Prostate gland (tissue), 2 donors: ENCODE measurements around the gene ANXA9. TPM values are rescaled to one million over a fixed set of nuclear protein-coding genes. Genes with fewer than 3 reads are reported as not detected.

Experiments used
- DNase-seq: peaks from one replicate; pipeline ENCODE4 v3.0.0-alpha.2; 2019; ENCODE audit warnings: low spot score
- H3K27ac ChIP-seq, 2 donors: fragments of 200-600 bp; sonication (generic); 2 replicates each; pipeline ENCODE4 v1.5.1; 2017 to 2019
- H3K27me3 ChIP-seq: fragments of 200-600 bp; sonication (generic); replicated peaks from 2 replicates; pipeline ENCODE4 v1.5.1; 2019; ENCODE audit not compliant: insufficient read depth
- H3K36me3 ChIP-seq, 2 donors: fragments of 200-600 bp; sonication (generic); 1 replicate in 1 of 2; 2 replicates in 1 of 2; pipeline versions ENCODE4 v1.5.1 to v1.8.1; 2017 to 2019
- H3K4me1 ChIP-seq: fragments of 200-600 bp; sonication (generic); replicated peaks from 2 replicates; pipeline ENCODE4 v1.5.1; 2019
- H3K4me3 ChIP-seq, 2 donors: fragments of 200-600 bp; sonication (generic); 2 replicates each; pipeline ENCODE4 v1.5.1; 2017 to 2019
- H3K9me3 ChIP-seq: fragments of 200-600 bp; sonication (generic); 2 replicates; pipeline ENCODE4 v1.5.1; 2017
- CTCF ChIP-seq, 4 experiments: fragments of 200-600 bp in 2 of 4; fragments of 450-650 bp in 2 of 4; sonication (generic) in 2 of 4; IDR thresholded peaks; 1 replicate in 3 of 4; 2 replicates in 1 of 4; pipeline ENCODE4 v1.5.1; 2016 to 2019; ENCODE audit warnings: antibody characterized with exemption in 4 of 4, mild to moderate bottlenecking in 2 of 4, moderate library complexity in 2 of 4
- POLR2A ChIP-seq: fragments of 450-650 bp; IDR thresholded peaks from one replicate; pipeline ENCODE4 v1.6.1; 2016; ENCODE audit warnings: antibody characterized with exemption, mild to moderate bottlenecking
- POLR2AphosphoS5 ChIP-seq: sonication (generic); formaldehyde crosslinking; IDR thresholded peaks from one replicate; pipeline ENCODE4 v1.6.1; 2017; ENCODE audit warnings: antibody characterized with exemption
- WGBS: methylation state at CpG from one replicate; pipeline ENCODE4 v1.1.5; 2018; 5-methylcytosine and 5-hydroxymethylcytosine counted together
- intact Hi-C: fragments of 100-400 bp; cut with DNase I; formaldehyde crosslinking; loops from one replicate; pipeline ENCODE4 v1.14.2; 2022
- total RNA-seq, 2 donors: library from RNA; depleted of rRNA; stranded (reverse); fragments of >200 nt; gene quantifications; one replicate each; pipeline ENCODE4 v1.1.0, GENCODE V29; 2016

Gene ANXA9
- total RNA-seq, 2 donors from 2014 or later: 1.1 to 3.4 TPM

GRCh38 chr1:151024540-151025146, 42.6 kb downstream of the ANXA9 start:
- 21% methylated on average over 6 of the region's 6 CpGs for WGBS
- H3K36me3 ChIP-seq: peaks cover 4 to 16% of the 10 kb centered on the region in 2 donors
- no peaks in the 10 kb centered on the region for H3K9me3 ChIP-seq
- no peaks in the 10 kb centered on the region for H3K27me3 ChIP-seq
- H3K4me1 ChIP-seq: no peaks in the 10 kb centered on the region
- peak; percentile 84 for DNase-seq
- intact Hi-C loops: loop anchor here (5.0 kb wide), 1 partner anchor 133 kb away; the partner anchor contains the start of gene TNFAIP8L2
- TF ChIP-seq POLR2AphosphoS5 (peak; percentile 68), POLR2A (no peak), CTCF (IDR thresholded peaks at IDR 0.05) (peak; percentile 29 to 75 (median 69))
- no peak overlapping the region for H3K27ac ChIP-seq
- no peak overlapping the region for H3K4me3 ChIP-seq

DNA sequence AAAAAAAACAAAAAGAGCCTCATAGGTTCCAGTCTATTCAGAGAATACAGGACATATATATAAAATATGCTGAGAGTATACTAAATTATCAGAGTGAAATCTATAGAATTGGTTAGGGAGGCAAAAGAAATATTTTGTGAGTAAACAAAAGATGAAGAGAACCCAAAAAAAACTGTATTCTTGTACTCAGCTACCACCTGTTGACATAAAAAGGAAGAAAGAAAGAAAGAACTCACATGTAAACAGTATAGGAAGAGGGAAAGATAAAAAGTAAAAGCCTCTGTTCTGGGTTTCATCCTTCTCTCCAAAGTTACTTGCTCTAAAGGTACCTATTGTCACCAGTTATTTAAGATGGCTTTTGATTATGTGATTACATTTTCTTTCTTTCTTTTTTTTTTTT, 44.4 kb downstream of the ANXA9 start:
- no peak for DNase-seq
- H3K4me3 ChIP-seq: no peak overlapping the region
- peaks cover 4 to 28% of the 10 kb centered on the region in 2 donors for H3K36me3 ChIP-seq
- no peaks in the 10 kb centered on the region for H3K9me3 ChIP-seq
- TF ChIP-seq POLR2A (no peak), POLR2AphosphoS5 (no peak), CTCF (IDR thresholded peaks at IDR 0.05) (no peak)
- no peaks in the 10 kb centered on the region for H3K4me1 ChIP-seq
- intact Hi-C loops: no loop called here
- H3K27ac ChIP-seq: no peak overlapping the region
- H3K27me3 ChIP-seq: no peaks in the 10 kb centered on the region

- 97% methylated on average over 8 of the region's 8 CpGs for WGBS
- Histone ChIP-seq H3K4me3 (no peak overlapping the region), H3K27ac (no peak overlapping the region), H3K27me3 (no peaks in the 10 kb centered on the region), H3K4me1 (no peaks in the 10 kb centered on the region), H3K36me3 (peaks cover 1 to 25% of the 10 kb centered on the region in 2 donors), H3K9me3 (no peaks in the 10 kb centered on the region)
- intact Hi-C loops: no loop called here
- no peak for TF ChIP-seq CTCF (IDR thresholded peaks at IDR 0.05)
- TF ChIP-seq POLR2A: no peak
- no peak for DNase-seq
These were observed 50.1 kb downstream of the ANXA9 start for GRCh38 chr1:151032164-151032563.

GRCh38 chr1:151035167-151035566, 53.1 kb downstream of the ANXA9 start:
- peaks cover 0 to 10% of the 10 kb centered on the region in 2 donors for H3K36me3 ChIP-seq
- H3K4me1 ChIP-seq: no peaks in the 10 kb centered on the region
- intact Hi-C loops: no loop called here
- H3K9me3 ChIP-seq: no peaks in the 10 kb centered on the region
- no peak for DNase-seq
- TF ChIP-seq POLR2A (no peak), POLR2AphosphoS5 (no peak), CTCF (IDR thresholded peaks at IDR 0.05) (no peak)
- 88% methylated on average over 3 of the region's 3 CpGs for WGBS
- H3K27ac ChIP-seq: peak overlapping the region in 1 of 2 donors; percentile 6
- H3K27me3 ChIP-seq: no peaks in the 10 kb centered on the region
- H3K4me3 ChIP-seq: no peak overlapping the region

GRCh38 chr1:151036356-151036755, 54.3 kb downstream of the ANXA9 start, which contains the start of gene BNIPL:
BNIPL (plus strand) TSS chr1:151036586; CDS start chr1:151036726, 140 bp downstream.
- Histone ChIP-seq H3K36me3 (no peaks in the 10 kb centered on the region), H3K9me3 (no peaks in the 10 kb centered on the region), H3K4me1 (no peaks in the 10 kb centered on the region), H3K27me3 (no peaks in the 10 kb centered on the region), H3K27ac (peak within 1 kb of the TSS in 1 of 2 donors; percentile 43), H3K4me3 (peak within 1 kb of the TSS in 1 of 2 donors; percentile 20)
- peak; percentile 22 for DNase-seq
- 40% methylated on average over 2 of the region's 2 CpGs for WGBS
- TF ChIP-seq POLR2A (no peak), POLR2AphosphoS5 (no peak), CTCF (IDR thresholded peaks at IDR 0.05) (no peak)
- intact Hi-C loops: no loop called here
